H1 (cell line): ENCODE data around the gene INSYN2A. TPM values are rescaled to one million over a fixed set of nuclear protein-coding genes. Genes with fewer than 3 reads are reported as not detected.

Source experiments
- FOSL1 ChIP-seq: IDR thresholded peaks from 2 replicates; pipeline ENCODE4 v1.6.1; 2011; ENCODE audit warnings: mild to moderate bottlenecking, low read depth, low read length, moderate library complexity; ENCODE audit not compliant: insufficient read depth
- GABPA ChIP-seq: IDR thresholded peaks from 2 replicates; pipeline ENCODE4 v1.6.1; 2011; ENCODE audit warnings: mild to moderate bottlenecking, low read length, moderate library complexity, borderline replicate concordance; ENCODE audit not compliant: insufficient read depth
- polyA plus RNA-seq, 7 experiments: library from polyadenylated mRNA; depleted of rRNA in 3 of 7; stranded (reverse) in 5 of 7; unstranded in 2 of 7; fragments of >200 nt in 5 of 7; fragments of 200-250 nt in 2 of 7; gene quantifications; 1 replicate in 5 of 7; 2 replicates in 1 of 7; 4 replicates in 1 of 7; pipeline versions ENCODE4 v1.2.1 to v1.2.3, GENCODE V29; 2011 to 2013; ENCODE audit warnings: missing spikeins in 2 of 7, mixed read lengths in 2 of 7
- total RNA-seq: library from RNA; stranded (reverse); fragmentation: NEBNext Ultra II Directional; extraction: Animal tissue kit (Norgen Biotek cat#: 25700); gene quantifications from 2 replicates; pipeline ENCODE4 v1.2.1, GENCODE V29; 2021

Gene INSYN2A
- total and polyA plus RNA-seq, 2 of the 8 experiments (the other 6 are each of a cell fraction or from before 2014, with no cell fraction given) = 0.11 to 0.19 TPM

DNA sequence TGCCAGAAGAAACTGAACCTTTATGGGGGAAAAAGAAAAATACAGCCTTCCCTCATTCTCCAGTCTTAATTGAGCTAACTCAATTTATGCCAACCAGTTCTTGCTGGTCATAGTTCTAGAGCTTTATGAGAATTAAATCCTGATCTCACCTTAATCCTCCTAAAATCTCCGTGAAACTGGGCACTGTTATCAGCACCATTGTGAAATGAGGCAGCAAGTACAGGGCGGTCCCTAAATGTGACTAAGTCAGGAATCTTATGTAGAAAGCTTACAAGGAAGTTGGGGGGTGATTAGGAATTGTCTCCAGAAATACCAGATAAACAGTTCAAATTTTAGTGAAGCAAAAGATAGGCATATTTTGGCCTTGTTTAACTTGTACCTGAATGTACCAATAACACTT is 10.7 kb upstream of the INSYN2A start (continued):
- no peak for TF ChIP-seq GABPA
- no peak for TF ChIP-seq FOSL1
